GM12875 (cell line): ENCODE results near the gene SORBS1.

Experiments
- H3K4me3 ChIP-seq: one replicate; pipeline ENCODE4 v1.5.1; 2011; ENCODE audit warnings: low read depth, low read length, control low read depth
- TF ChIP-seq, protein P1 (sequence below): IDR thresholded peaks from 2 replicates; pipeline ENCODE4 v1.5.1; 2011; ENCODE audit warnings: low read depth, mild to moderate bottlenecking, control low read depth, inconsistent platforms, low read length, moderate library complexity, borderline replicate concordance; ENCODE audit not compliant: insufficient read depth

Gene SORBS1

DNA sequence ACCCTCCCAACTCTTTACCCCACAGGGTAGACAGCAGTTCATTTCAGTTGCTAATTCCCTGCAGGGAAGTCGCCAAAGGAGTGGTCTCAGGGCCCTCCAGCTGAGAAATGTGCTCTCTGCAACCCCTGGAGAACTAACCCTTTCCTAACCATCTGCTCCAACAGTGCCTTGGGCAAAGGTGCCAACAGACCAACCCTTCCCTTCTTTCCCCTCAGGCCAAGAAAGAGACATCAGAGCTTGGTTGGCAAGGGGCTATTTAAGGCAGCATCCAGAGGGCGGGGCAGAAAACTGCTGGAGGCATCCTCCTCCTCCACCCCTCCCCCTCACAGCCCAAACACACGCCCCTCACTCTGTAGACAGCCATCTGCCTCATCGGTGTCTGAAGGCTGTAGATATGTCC is 1.7 kb downstream of the SORBS1 start:
- no peak overlapping the region for H3K4me3 ChIP-seq
- TF ChIP-seq, protein P1, sequence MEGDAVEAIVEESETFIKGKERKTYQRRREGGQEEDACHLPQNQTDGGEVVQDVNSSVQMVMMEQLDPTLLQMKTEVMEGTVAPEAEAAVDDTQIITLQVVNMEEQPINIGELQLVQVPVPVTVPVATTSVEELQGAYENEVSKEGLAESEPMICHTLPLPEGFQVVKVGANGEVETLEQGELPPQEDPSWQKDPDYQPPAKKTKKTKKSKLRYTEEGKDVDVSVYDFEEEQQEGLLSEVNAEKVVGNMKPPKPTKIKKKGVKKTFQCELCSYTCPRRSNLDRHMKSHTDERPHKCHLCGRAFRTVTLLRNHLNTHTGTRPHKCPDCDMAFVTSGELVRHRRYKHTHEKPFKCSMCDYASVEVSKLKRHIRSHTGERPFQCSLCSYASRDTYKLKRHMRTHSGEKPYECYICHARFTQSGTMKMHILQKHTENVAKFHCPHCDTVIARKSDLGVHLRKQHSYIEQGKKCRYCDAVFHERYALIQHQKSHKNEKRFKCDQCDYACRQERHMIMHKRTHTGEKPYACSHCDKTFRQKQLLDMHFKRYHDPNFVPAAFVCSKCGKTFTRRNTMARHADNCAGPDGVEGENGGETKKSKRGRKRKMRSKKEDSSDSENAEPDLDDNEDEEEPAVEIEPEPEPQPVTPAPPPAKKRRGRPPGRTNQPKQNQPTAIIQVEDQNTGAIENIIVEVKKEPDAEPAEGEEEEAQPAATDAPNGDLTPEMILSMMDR: no peak

DNA sequence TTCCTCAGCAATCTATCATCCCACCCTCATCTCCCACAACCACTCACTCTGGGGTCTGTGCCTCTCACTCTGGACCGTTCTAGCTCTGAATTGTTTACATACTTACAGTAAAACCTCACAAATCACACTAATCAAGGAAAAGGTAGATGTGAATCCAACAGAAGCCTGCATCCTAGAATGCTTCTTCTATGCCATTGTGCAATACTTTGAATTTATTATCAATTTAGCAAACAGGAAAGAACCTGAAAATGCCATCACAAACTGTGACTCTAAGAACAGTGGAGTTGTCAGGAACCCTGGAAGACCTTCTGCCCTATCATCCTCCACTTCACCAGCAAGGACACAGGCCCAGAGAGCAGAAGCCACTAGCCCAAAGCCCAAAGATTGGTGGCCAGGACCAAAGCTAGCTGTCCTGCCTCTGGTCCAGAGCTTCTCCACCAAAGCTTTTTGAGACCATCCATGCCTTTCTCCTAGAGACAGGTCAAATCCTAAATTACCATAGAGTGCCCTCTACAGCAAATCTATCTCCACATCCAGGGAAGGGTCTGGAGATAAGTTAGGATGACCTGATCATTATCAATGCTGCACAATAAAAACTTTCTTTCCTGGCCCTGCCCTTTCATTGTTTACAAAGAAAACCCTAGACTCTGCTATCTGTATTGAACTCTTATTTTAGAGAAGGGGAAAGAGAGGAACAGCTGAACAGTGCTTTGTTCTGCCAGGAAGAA is 2.4 kb downstream of the SORBS1 start:
- TF ChIP-seq, protein P1: no peak
- H3K4me3 ChIP-seq: no peak overlapping the region

DNA sequence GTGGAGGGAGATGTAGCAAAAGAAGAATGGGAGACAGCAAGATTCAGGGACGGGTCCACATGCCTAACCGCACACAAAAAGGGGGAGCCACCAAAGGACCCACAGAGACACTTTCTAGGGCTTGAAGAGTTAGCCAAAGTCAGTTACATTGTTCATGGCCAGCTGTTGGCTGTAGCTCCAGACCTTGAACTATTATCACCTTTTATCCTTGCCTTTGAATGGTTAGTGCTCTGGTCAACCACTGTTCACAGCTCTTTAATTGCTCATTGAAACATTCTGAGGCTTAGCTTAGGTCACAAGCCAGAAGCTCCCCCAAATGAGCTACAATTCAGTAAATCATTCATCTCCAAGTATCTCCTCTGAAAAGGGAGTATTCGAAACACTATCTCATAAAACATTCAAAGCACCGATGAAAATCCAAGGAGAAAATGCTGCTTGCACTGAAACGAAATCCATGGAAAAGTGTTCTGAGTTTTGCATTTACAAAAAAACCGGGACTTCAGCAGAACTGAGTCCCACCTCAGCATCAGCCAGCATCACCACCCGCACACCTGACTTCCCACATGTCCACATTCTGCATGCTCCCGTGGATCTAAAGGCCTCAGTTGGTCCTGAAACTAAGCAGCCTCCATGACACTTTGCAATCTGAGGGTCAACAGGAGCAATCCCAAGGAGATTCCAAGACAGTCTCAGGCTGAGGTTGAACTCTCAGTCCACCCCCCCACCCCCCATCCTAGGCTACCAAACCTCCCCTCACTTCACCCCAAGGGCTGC is 4.0 kb downstream of the SORBS1 start:
- H3K4me3 ChIP-seq: no peak overlapping the region
- TF ChIP-seq, protein P1: no peak

DNA sequence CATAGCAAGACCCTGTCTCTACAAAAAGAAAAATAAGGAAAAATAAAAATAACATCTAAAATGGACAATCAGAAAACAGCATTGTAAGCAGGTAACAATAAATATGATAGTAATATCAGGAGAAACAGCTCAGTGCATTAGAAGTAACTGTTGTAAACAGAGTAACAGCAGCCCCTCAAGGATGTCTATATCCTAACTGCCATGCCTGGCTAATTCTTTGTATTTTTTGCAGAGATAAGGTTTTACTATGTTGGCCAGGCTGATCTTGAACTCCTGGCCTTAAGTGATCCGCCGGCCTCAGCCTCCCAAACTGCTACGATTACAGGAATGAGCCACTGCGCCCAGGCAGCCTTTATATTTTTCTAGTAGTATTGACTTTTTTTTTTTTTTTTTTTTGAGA is 7.5 kb downstream of the SORBS1 start:
- no peak overlapping the region for H3K4me3 ChIP-seq
- TF ChIP-seq, protein P1: no peak

DNA sequence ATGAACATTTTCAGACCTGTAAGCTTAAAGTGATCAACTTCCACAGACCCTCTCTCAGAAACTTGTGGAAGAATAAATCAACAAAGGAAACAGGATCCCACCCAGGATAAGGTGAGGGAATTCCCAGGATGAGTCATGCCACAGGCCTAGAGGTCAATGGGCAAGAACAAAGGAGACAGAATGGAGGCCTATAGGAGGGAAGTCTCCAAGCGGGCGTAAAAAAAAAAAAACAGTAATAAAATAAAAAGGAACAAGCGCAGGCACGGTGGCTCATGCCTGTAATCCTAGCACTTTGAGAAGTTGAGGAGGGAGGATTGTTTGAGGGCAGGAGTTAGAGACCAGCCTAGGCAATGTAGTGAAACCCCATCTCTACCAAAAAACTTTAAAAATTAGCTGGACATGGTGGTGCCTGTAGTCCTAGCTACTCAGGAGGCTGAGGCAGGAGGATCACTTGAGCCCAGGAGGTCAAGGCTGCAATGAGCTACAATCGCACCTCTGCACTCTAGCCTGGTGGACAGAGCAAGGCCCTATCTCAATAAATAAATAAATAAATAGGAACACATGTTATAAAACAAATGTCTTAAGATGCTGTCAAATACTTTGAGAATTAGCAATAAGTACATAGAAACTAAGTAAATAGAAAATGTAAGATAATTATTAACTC is 8.4 kb downstream of the SORBS1 start:
- TF ChIP-seq, protein P1: no peak

DNA sequence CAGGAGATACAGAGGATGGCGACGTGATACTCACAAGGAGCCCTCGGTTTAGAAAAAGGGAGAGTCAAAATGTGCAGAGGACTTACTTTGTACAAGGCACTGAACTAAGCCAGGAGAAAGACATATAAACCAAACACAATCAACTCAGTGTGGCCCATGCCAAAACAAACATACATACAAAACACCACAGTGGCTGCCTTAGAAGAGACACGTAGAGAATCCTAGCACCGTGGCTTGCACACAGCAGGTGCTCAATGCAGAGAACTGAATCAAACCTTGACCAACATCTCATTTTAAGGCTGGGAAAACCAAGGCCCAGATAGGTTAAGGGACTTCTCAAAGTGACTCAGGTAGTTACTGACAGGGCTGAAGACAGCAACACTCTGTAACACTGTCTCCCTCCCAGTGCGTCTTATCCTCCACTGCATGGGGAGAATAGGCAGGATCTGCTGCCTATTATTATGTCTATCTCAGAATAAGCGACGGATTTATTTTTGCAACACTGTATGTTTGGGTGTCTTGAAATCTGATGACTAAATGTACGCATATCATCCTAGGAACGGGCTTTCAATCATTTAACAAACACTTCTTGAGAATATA is 11.0 kb downstream of the SORBS1 start:
- no peak overlapping the region for H3K4me3 ChIP-seq
- TF ChIP-seq, protein P1: no peak

More for the DNA sequence above, 8.4 kb downstream of the SORBS1 start:
- no peak overlapping the region for H3K4me3 ChIP-seq
